GM12874 (cell line): ENCODE results near the gene DZIP3.

Experiments used
- TF ChIP-seq, protein P1 (sequence below): IDR thresholded peaks from 2 replicates; pipeline ENCODE4 v1.5.1; 2011; ENCODE audit warnings: low read depth, mild to moderate bottlenecking, control low read depth, low read length, moderate library complexity; ENCODE audit not compliant: insufficient read depth

DZIP3 gene

DNA sequence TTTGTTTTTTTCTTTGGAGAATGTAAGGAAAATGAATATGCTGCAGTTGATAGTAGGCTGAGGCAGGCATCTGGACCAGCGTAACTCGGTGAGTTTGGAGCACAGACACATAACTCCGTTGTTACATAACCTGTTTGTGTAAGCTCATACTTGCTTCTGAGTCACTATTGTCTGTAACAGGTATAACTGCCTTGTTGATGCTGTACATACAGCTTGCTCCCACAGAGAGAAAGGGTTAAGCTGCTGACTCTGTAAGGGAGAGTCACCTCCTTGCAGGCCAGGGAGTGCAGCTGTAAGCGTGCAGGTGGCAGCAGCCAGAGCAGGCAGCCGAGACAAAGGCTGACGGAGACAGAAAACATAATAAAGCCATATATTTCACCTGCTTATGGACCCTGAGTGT is 147.3 kb downstream of the DZIP3 start:
- TF ChIP-seq, protein P1, sequence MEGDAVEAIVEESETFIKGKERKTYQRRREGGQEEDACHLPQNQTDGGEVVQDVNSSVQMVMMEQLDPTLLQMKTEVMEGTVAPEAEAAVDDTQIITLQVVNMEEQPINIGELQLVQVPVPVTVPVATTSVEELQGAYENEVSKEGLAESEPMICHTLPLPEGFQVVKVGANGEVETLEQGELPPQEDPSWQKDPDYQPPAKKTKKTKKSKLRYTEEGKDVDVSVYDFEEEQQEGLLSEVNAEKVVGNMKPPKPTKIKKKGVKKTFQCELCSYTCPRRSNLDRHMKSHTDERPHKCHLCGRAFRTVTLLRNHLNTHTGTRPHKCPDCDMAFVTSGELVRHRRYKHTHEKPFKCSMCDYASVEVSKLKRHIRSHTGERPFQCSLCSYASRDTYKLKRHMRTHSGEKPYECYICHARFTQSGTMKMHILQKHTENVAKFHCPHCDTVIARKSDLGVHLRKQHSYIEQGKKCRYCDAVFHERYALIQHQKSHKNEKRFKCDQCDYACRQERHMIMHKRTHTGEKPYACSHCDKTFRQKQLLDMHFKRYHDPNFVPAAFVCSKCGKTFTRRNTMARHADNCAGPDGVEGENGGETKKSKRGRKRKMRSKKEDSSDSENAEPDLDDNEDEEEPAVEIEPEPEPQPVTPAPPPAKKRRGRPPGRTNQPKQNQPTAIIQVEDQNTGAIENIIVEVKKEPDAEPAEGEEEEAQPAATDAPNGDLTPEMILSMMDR = no peak

DNA sequence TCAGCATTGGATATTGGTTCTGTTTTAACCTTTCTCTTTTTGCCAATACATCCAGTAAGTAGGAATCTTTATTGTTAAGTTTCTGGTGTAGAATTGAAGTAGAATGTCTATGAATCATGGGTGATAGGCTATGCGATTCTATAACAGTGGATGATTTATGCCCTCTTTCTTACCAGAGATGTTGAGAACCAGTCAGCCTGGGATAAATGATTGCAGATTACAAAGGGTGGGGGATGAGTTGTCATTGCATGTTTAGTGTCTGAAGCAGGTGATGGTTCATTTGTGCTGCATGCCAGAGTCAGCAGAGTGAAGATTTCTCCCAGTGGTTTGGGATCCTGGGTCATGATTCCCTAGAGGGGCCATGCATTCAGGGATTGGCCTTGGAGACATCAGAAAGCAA is 153.4 kb downstream of the DZIP3 start:
- TF ChIP-seq, protein P1 = no peak
